GM19193 (cell line): ENCODE measurements around the gene RTN4RL1.

Experiments used
- POLR2A ChIP-seq: IDR thresholded peaks from 4 replicates; pipeline ENCODE4 v1.6.1; 2011; ENCODE audit not compliant: insufficient read depth, insufficient read length; ENCODE audit errors: extremely low read depth

Gene RTN4RL1

DNA sequence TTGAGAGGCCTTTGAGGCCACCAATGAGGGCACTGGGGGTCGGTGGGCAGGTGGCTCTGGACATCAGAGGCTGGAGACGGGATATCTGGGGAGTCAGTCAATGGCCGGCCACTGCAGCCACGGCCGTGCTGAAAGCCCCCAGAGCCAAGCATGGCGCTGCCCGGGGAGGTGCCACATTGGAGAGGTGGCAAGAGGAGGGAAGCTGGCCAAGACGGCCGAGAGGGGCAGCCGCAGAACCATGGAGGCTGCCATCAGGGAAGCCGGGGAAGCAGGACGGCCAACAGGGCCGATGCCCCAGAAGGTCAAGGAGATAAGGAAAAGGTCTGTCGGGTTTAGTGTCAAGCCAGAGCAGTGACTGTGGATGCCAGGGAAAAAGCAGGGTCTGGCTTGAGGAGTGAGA lies 9.8 kb downstream of the RTN4RL1 start:
- TF ChIP-seq POLR2A = no peak

DNA sequence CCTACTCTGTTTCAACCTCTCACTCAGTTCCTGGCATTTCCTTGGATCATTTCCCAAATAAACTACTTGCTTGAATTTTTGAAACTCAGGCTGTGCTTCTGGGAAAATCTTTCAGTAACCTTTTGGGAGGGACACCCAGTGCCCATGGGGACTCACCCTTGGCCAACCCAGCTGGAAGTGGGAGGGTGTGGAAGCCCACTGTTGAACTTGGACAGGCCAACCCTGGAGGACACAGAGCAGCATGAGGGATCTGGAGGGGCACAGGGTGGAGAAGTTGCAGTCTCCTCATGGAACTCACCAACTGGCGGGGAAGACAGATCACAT lies 11.2 kb downstream of the RTN4RL1 start:
- no peak for TF ChIP-seq POLR2A

DNA sequence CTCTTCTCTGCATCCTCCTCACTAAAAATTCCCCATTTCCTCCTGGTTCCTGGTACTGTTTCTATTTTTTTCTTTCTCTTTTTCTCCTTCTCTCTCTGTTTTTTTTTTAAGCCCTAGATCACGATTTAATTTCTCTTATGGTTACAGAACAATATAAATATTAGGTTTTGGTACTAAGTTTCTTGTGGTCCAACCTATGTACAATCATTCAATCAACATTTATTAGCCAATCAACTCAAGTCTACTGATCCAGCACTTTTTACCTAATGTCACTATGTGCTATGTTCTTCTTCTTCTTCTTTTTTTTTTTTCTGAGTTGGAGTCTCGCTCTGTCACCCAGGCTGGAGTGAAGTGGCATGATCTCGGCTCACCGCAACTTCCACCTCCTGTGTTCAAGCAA lies 12.6 kb downstream of the RTN4RL1 start:
- no peak for TF ChIP-seq POLR2A

DNA sequence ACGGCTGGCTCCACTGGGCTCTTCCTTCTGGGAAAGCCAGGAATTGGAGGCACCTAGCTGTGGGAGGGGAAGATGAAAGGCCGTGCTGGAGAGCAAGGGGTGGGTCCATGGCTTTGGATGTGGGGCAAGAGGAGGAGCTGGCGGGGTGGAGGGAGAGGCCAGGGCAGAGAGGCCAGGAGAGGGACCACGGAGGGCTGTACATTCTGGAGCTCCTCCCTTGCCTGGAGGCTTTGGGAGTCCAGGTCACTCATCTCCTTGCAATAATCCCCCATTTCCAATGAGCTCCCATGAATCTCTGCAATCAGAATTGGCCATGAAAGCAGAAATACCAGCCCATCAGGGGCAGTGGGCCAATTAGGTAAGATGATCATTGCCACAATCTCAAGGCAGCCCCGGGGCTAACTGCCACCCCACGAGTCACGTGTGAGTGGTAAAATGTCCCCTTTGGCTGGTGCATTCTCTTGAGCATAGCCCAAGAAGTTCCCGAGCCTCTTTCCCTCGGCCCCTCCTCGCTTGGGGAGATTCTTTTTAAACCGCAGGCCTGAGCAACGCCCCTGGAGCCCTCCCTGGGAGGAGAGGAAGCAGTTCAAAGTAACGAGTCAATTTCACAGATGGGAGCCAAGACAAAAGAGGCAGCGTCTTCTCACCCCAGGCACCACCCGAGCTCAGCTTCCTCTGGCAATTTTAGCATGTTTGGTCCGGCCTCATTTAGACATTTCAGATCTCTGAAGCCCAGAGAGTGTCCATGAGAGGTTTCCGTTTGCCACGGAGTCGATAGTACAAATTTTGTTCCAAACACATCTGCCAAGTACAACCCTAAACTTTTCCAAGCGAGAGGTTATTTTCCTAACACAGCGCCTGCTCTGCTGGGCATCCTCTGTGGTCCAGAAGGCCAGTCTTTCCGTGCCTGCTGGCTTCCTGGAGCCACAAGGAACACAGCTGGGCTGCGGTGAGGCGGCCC lies 13.4 kb downstream of the RTN4RL1 start:
- no peak for TF ChIP-seq POLR2A

DNA sequence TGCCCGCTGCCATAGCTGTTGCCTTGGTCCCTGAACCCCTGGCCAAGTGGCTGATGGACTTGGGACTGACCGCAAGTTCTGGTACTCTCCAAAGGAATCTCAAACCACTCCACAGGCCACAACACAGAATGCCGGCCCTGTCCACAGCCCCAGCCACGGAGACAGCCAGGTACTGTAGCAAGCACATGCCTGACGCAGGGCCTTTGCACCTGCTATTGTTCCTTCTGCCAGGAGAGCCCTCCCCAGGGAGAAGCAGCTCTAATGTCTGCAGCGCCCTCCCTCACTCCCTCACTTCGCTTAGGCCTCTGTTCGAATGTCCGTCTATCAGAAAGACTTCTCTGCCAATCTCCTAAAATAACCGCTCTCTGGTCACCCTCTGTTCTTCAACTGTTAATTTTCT lies 15.4 kb downstream of the RTN4RL1 start:
- TF ChIP-seq POLR2A = no peak

DNA sequence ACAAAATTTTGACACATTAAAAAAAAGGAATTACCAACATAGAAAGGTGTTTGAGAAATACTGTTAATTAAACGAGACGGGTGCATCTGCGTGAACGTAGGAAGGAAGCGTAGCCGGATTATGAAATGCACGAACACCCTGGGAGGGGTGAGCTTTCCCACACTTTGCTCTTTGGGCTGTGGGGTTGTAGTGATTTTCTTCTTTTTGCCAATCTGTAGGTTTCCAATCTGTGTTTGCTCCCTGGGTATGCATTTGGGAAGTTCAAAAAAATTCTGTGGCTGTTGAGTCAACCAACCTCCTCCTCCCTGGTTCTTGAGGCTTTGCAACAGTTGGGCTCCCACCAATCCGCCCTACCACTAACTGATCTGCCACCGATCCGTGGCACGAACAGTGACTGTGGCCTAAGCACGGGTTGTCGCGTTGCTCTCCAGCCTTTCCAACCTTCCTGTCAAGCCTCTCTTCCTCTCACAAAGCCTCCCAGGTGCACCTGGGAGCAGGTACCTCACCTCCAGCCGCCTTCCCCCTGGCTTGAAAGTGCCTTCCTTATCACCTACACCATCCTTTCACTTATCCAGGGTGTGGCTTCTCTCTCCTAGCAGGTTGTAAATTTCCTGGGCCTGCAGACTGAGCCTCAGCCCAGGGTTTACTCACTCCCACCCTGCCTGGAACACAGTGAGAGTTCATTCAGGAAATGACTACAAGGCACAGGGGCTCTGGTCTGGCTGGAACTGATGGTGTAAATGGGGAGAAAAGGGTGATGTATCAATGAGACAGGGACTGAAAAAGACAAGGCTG lies 16.6 kb downstream of the RTN4RL1 start:
- TF ChIP-seq POLR2A = no peak

DNA sequence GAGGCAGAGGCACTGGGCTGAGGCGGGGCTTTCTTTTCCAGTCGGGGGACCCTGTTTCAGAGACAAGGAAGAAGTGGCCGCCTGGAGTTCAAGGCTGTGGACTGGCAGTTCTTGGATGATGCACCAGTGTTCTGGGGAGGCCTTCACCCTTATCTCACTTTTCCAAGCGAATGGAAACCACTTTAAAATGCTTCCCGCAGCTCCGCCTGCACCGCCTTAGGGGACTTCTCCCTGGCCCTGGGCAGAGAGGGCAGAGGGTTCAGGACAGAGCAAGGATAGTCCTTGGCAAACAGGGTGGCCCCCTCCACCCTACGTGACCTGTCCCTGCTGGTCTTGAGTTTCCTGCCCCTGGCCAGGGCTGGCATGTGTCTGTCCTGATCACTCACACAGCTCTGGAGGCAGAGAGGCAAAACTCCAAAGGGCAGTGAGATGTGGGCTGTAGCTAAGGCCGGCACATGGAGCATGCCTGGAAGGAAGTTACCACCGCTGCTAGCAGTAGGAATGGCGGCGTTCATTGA lies 20.6 kb downstream of the RTN4RL1 start:
- no peak for TF ChIP-seq POLR2A

DNA sequence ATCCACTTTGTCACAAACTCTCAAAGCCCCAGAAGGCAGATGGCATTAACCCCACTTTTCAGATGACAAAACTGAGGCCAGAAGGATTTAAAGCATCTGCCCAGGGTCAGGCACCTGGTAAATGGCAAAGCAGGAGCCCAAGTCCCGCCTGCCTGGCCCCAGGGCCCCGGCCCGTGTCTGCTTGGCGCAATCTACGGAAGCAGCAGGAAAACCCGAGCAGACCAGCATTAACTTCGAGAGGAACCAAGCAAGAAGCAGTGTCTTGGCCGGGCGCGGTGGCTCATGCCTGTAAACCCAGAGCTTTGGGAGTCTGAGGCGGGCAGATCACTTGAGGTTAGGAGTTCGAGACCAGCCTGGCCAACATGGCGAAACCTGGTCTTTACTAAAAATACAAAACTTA lies 21.6 kb downstream of the RTN4RL1 start:
- TF ChIP-seq POLR2A = no peak

DNA sequence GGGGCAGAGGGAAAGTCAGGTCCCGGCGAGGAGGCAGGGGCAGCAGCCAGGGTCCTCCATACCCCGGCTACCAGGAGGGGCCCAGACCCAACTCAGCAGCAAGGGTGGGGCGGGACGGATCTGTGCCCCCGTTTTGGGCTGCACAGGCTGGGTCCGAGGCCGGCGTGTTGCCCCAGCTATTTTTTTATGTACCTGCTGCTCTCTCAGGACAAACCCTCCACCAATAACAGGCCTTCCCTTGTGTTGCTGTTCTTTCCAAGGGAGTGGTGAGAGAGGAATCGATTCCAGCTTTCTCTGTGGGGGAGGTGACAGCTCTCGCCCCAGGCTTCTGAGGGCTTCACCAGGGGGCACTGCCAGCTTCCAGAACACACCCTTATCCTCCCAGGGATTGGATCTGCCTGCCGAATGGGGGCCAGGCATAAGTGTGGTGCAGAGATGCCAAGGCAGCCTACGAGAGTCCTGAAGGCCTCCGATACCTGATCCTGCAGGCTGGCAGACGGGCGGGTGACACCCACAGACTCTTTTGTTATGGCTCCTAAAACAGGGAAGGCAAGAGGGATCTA lies 22.3 kb downstream of the RTN4RL1 start:
- TF ChIP-seq POLR2A = no peak

DNA sequence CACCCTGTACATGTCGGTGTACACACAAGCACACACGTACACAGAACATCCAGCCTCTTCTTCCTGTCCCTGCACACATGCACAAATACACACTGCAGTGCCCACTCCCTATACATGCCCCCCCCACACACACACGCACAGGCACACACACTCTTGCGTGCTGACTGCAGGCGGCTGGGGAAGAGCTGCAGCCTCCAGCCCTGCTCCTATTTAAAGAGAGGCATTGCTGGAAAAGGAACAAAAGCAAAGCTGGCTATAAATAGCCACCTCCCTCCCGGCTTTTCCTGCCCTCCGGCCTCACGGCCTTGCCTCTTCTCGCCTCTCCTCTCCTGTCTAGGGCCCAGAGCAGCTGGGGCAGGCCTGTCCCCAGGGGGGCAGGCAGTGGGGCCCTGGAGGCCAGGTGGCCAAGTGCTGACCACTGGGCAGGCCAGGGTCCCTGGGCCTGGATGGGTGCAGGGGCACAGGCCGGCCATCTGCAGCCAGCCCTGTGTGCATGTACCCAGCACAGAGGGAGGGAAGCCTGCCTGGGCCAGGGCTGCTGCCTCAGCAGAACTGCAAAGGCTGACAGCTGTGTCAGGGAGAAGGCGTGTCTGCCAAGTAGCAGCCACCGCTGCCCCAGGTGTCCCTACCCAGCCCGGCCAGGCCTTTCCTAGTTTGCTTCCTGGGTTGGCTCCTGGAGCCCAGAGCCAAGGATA lies 25.4 kb downstream of the RTN4RL1 start:
- no peak for TF ChIP-seq POLR2A

DNA sequence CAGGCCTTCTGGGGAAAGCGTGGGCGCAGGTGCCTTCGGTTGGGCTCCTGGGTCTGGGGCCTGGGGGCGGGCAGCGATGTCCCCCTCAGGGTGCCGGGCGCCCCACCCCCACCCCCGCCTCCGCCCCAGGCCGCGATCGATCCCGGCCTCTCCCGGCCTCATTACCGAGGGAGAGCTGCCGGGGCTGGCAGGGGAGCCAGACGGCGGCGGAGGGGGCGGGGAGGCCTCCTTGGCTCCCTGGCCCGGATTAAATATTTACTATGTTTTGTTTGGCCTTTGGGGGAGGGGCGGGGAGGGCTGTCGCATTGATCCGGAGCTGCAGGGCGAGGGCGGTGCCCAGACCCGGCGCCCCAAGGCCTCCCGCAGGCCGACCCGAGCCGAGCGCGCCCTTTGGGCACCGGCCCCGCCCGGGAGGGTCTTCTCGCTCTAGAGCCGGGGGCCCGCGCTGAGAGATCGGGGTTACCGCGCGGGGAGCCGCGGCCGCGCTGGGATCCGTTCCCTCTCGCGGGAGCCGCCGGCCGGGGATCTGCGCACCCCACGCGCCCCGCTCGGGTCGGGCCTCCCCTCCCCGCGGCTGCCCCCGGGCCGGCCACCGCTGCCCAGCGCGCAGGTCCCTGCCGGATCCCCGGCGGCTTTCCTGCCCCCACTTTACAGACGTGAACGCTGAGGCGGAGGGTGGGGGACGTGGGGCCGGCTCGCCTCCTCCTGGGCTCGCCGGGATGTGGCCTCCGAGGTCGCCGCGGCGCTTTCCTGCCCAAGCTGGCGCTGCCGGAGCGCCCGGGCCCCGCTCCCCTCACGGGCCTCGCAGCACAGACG lies 27.0 kb downstream of the RTN4RL1 start:
- no peak for TF ChIP-seq POLR2A

DNA sequence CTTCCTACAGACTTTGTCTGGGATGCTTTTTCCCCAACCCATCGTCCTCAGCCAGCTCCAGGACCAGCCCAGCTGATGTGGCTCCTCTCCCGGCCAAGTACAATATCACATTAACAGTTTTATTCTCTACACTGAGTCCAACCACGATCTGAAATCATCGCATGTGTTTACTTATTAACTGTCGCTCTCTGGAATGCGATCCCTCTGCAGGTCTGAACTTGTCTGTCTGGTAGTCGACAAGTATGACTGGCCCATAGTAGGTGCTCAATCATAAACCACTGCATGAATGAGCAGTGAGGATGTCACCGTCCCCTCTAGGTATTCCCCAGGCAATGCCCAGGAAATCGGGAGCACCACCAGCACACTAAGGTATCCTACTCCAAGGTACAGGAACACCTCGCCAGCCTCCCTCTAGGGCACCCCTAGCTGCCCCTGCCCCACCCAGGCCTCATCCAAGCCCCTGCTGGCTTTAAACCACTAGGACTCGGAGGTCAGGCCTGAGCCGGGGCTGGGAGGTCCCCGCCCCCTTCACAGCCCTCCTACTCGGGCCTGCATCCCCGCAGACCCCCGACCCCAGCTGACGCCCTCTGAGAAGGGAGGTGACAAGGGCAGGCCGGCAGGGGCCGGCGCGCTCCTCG lies 27.7 kb downstream of the RTN4RL1 start:
- TF ChIP-seq POLR2A = no peak

DNA sequence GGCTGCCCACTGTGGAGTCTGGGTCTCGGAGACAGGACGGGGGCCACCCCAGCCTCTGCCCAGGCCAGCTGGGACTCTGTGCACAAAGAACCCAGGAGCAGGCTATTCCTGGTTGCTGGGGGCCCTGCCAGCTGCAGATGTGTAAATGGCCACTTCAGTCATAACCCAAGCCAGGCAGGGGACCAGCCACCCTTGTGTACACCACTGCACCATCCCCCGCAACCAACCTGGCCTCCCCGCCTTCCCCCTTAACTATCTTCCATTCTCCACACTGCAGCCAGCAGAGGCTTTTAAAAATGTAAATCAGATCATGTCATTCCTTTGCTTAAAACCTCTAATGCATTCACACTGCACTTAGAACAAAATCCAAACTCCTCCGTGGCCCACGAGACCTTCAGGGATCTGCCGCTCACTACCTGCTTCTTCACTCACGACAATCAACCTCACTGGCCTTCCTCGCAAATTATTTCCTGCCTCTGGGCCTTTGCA lies 28.3 kb downstream of the RTN4RL1 start:
- no peak for TF ChIP-seq POLR2A
